Measurements from ENCODE around the gene NXPH2.

Gene NXPH2

GRCh38 chr2:138707392-138708074 lies 72.7 kb downstream of the NXPH2 start:
- H3K4me3 ChIP-seq = no peak overlapping the region
- no peak for TF ChIP-seq Cebpa-rat (IDR thresholded peaks at IDR 0.05)

DNA sequence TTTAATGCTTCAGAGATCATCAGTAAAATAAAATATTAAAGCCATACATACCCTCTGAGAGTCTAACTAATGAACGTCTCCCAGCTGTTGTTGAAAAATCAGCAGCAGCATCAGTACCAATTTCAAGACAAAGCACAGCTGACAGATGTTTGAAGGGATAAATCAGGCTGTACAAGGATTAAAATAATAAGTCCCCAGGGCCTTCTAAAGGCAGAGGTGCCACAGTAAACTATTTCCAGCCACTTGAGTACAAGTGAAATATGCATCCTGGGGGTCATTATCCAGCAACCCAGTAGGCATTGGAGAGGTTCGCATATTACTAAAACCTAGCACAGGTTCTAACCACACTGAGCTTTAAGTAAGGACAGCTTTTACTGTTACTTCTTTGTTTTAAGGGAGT lies 76.9 kb downstream of the NXPH2 start:
- TF ChIP-seq Cebpa-rat (IDR thresholded peaks at IDR 0.05) = no peak
- Histone ChIP-seq H3K4me1 (peaks cover 0 to 18% (median 0%) of the 10 kb centered on the region in 10 experiments; a peak in 7 of 20 replicates), H3K27ac (no peak overlapping the region), H3K36me3 (no peaks in the 10 kb centered on the region), H3K9me3 (replicated peaks in 1 of 11) (no peaks in the 10 kb centered on the region), H4K20me1 (no peaks in the 10 kb centered on the region), H3K4me3 (no peak overlapping the region), H3K27me3 (no peaks in the 10 kb centered on the region), H3K9ac (no peak overlapping the region), H3K4me2 (0 out of 22 replicates have a peak overlapping the region, but pooled peaks of 1 of the 11 experiments have one; percentile 12)

More at GRCh38 chr2:138707392-138708074, 72.7 kb downstream of the NXPH2 start:
- no peaks in the 10 kb centered on the region for H3K27me3 ChIP-seq
- no peak overlapping the region for H3K9ac ChIP-seq
- H3K36me3 ChIP-seq = no peaks in the 10 kb centered on the region
- H3K4me2 ChIP-seq = peak overlapping the region in 3 of 11 experiments; percentile 34 to 65 (median 36); a peak in 6 of 22 replicates
- H4K20me1 ChIP-seq = no peaks in the 10 kb centered on the region
- no peaks in the 10 kb centered on the region for H3K9me3 ChIP-seq (replicated peaks in 1 of 11)
- H3K27ac ChIP-seq = peak overlapping the region in 2 of 11 experiments; percentile 19 to 44; a peak in 2 of 22 replicates
- peaks cover 0 to 32% (median 0%) of the 10 kb centered on the region in 10 experiments; a peak in 7 of 20 replicates for H3K4me1 ChIP-seq

GRCh38 chr2:138700716-138701115 lies 79.5 kb downstream of the NXPH2 start:
- H3K4me1 ChIP-seq = peaks cover 0 to 5% (median 0%) of the 10 kb centered on the region in 10 experiments; a peak in 1 of 20 replicates
- no peak overlapping the region for H3K4me2 ChIP-seq
- no peak for TF ChIP-seq Cebpa-rat (IDR thresholded peaks at IDR 0.05)

GRCh38 chr2:138699421-138699820 lies 80.8 kb downstream of the NXPH2 start:
- H3K9ac ChIP-seq = no peak overlapping the region
- H3K27ac ChIP-seq = no peak overlapping the region

More at GRCh38 chr2:138700716-138701115, 79.5 kb downstream of the NXPH2 start:
- no peak overlapping the region for H3K27ac ChIP-seq
- no peaks in the 10 kb centered on the region for H4K20me1 ChIP-seq
- no peak overlapping the region for H3K9ac ChIP-seq
- no peaks in the 10 kb centered on the region for H3K9me3 ChIP-seq (replicated peaks in 1 of 11)
- no peaks in the 10 kb centered on the region for H3K27me3 ChIP-seq
- H3K4me3 ChIP-seq = no peak overlapping the region
- no peaks in the 10 kb centered on the region for H3K36me3 ChIP-seq

GRCh38 chr2:138698428-138698827 lies 81.8 kb downstream of the NXPH2 start:
- TF ChIP-seq Cebpa-rat (IDR thresholded peaks at IDR 0.05) = no peak

More at GRCh38 chr2:138699421-138699820, 80.8 kb downstream of the NXPH2 start:
- TF ChIP-seq Cebpa-rat (IDR thresholded peaks at IDR 0.05) = no peak
- H3K4me2 ChIP-seq = no peak overlapping the region
- H3K4me1 ChIP-seq = peaks cover 0 to 5% (median 0%) of the 10 kb centered on the region in 10 experiments; a peak in 1 of 20 replicates
- no peak overlapping the region for H3K4me3 ChIP-seq
- no peaks in the 10 kb centered on the region for H3K9me3 ChIP-seq (replicated peaks in 1 of 11)
- no peaks in the 10 kb centered on the region for H4K20me1 ChIP-seq
- H3K27me3 ChIP-seq = no peaks in the 10 kb centered on the region
- H3K36me3 ChIP-seq = no peaks in the 10 kb centered on the region

GRCh38 chr2:138691667-138692066 lies 88.5 kb downstream of the NXPH2 start:
- Histone ChIP-seq H3K4me3 (no peak overlapping the region), H3K27me3 (no peaks in the 10 kb centered on the region), H3K4me2 (no peak overlapping the region), H3K9me3 (replicated peaks in 1 of 11) (peaks cover 0 to 15% (median 0%) of the 10 kb centered on the region in 11 experiments; a peak in 4 of 22 replicates), H3K27ac (no peak overlapping the region), H3K36me3 (no peaks in the 10 kb centered on the region), H3K9ac (no peak overlapping the region), H3K4me1 (peaks cover 0 to 16% (median 10%) of the 10 kb centered on the region in 10 experiments; a peak in 14 of 20 replicates), H4K20me1 (no peaks in the 10 kb centered on the region)
- TF ChIP-seq Cebpa-rat (IDR thresholded peaks at IDR 0.05) = no peak

More at GRCh38 chr2:138698428-138698827, 81.8 kb downstream of the NXPH2 start:
- H3K27me3 ChIP-seq = no peaks in the 10 kb centered on the region
- H3K36me3 ChIP-seq = no peaks in the 10 kb centered on the region
- H3K9me3 ChIP-seq (replicated peaks in 1 of 11) = no peaks in the 10 kb centered on the region
- H3K4me3 ChIP-seq = no peak overlapping the region
- H3K27ac ChIP-seq = no peak overlapping the region
- no peak overlapping the region for H3K9ac ChIP-seq
- H3K4me2 ChIP-seq = no peak overlapping the region
- peaks cover 0 to 4% (median 0%) of the 10 kb centered on the region in 10 experiments; a peak in 1 of 20 replicates for H3K4me1 ChIP-seq
- H4K20me1 ChIP-seq = no peaks in the 10 kb centered on the region

- Histone ChIP-seq H3K27me3 (no peaks in the 10 kb centered on the region), H3K4me2 (peak overlapping the region in 10 of 11 experiments; percentile 5 to 62 (median 26); a peak in 16 of 22 replicates), H3K9ac (no peak overlapping the region), H3K9me3 (replicated peaks in 1 of 11) (peaks cover 0 to 15% (median 0%) of the 10 kb centered on the region in 11 experiments; a peak in 4 of 22 replicates), H3K4me1 (peaks cover 0 to 16% (median 10%) of the 10 kb centered on the region in 10 experiments; a peak in 14 of 20 replicates), H3K27ac (peak overlapping the region in 1 of 11 experiments; percentile 28; a peak in 3 of 22 replicates), H3K4me3 (no peak overlapping the region), H3K36me3 (no peaks in the 10 kb centered on the region), H4K20me1 (no peaks in the 10 kb centered on the region)
- TF ChIP-seq Cebpa-rat (IDR thresholded peaks at IDR 0.05) = no peak
These were observed 90.5 kb downstream of the NXPH2 start for GRCh38 chr2:138689705-138690104.

DNA sequence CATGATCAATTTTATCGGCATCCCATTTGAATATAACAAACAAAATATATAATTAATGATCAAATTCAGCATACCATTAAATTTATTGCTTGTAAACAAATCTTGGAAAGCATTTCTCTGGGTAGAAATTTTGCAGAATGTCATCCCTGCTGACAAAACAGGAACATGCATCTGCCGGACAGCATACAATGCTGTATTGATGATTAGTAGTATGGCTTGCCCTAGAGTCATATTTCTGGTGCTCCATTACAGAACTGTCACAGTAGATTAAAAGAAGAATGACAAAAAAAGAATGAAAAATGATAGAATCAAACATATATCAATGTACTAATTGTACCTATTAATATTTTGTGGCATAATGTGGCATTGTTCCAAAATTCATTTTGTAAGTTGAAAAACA lies 98.0 kb downstream of the NXPH2 start:
- Histone ChIP-seq H3K27ac (no peak overlapping the region), H3K4me1 (no peaks in the 10 kb centered on the region), H3K4me3 (no peak overlapping the region), H4K20me1 (no peaks in the 10 kb centered on the region), H3K27me3 (no peaks in the 10 kb centered on the region), H3K4me2 (no peak overlapping the region), H3K9ac (no peak overlapping the region), H3K36me3 (no peaks in the 10 kb centered on the region), H3K9me3 (replicated peaks in 1 of 11) (no peaks in the 10 kb centered on the region)
- TF ChIP-seq Cebpa-rat (IDR thresholded peaks at IDR 0.05) = no peak

DNA sequence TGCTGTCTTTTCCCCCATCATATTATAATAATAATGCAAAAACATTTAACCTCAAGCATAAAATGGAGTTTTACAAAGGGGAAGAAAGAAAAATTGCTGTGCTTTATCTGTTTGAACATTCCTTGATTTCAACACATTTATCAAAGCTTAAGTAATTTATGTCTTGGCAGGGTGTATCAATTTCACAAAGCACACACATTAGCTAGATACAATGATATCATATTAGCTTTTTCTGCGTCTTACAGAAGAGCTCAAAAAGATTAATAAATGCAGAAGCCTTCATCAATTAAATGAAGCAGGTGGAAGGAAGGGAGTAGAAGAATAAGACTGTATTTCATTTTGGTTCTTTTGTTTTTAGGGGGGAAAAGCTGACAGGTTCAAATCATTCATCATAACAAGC lies 103.0 kb downstream of the NXPH2 start:
- TF ChIP-seq Cebpa-rat (IDR thresholded peaks at IDR 0.05) = no peak
- Histone ChIP-seq H3K27ac (no peak overlapping the region), H3K4me3 (no peak overlapping the region), H4K20me1 (no peaks in the 10 kb centered on the region), H3K36me3 (no peaks in the 10 kb centered on the region), H3K4me2 (no peak overlapping the region), H3K9me3 (replicated peaks in 1 of 11) (no peaks in the 10 kb centered on the region), H3K9ac (no peak overlapping the region), H3K27me3 (no peaks in the 10 kb centered on the region), H3K4me1 (no peaks in the 10 kb centered on the region)

Measured in BLaER1 treated with 17β-estradiol and CSF1 and Interleukin-3, amounts not matched to agents 10 nM and 100 nM (cell line).